HG03103 (cell line): ENCODE measurements around the gene ZNF76.
"Not testable (repeated sequence)": the region's sequence is repeated elsewhere in the genome, so short reads cannot be mapped to it uniquely, and the experiment has no call there.

ENCODE experiments used
- ATAC-seq: cut with Tn5 transposase; IDR thresholded peaks from one replicate; pipeline ENCODE4 v1.9.1; 2021; ENCODE audit warnings: low read depth; ENCODE audit not compliant: unreplicated experiment

ZNF76 gene

DNA sequence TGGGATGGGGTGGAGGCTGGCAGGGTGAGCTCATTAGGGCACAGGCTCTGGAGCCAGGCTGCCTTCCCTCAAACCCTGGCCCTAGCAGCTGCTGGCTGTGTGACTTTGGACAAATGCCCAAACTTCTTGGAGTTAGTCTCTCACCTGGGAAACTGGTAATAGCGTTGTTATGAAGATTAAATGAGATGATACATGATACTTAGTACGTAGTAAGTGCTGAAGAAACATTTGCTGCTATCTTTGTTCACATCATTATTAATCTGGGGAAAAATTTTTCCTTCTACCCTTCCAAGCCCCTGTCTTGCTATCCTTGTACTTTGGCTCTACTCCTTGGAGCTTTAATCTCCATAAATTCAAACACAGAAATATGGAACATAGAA, 60.5 kb downstream of the ZNF76 start:
- ATAC-seq = no peak

- ATAC-seq = no peak
These were observed 61.6 kb downstream of the ZNF76 start for GRCh38 chr6:35321091-35321490.

DNA sequence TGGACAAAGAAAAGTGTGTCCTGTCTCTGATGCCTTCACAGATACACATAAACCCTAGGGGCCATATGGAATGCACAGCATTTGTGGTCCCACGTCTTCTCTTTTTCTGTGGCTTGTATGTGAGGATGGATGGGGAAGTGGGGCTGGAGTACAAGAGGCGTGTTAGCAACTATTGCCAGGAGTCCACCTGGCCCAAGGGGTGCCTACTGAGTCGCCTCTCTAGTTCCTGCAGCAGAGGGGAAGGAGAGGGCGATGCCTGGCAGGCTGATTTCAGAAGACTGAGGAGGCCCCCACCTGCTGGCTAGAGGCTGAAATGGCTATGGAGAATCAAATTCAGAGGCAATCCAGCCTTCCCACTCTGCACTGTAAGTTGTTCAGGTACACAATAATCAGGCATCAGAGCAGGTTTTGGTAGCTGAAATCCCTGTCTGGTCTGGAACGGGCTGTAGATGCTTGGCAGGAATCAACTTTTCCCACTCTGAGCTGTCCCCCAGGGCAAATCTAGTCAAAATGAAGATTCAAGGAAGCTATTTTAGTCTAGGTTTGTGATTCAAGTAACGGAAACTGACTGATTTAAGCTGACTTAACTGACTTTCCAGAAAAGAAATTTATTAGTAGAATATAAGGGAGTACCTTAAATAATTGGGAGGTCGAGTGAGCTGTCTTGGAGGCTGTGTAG, 68.0 kb downstream of the ZNF76 start:
- ATAC-seq = no peak

DNA sequence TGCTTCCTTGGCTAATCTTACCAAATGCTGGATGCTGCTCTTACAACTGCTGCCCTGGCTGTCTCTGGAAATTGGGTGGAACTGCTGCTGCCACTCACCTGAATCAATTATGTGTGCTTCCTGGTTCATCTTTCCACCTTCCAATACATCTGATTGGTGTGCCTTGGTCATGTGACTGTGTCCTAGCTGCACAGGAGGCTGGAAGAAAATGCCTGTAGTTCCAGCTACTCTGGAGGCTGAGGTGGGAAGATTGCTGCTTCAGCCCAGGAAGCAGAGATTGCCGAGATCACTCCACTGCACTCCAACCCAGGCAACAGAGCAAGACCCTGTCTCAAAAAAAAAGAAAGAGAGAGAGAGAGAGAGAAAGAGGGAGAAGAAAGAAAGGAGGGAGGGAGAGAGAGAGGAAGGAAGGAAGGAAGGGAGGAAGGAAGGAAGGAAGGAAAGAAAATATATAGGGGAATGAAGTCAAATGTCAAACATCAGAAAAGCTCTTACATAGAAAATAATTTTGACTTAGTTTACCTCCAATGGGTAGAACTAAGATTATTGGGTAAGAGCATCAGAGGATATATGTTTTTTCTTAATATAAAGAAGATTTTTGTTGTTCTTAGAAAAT, 68.7 kb downstream of the ZNF76 start:
- no peak for ATAC-seq

DNA sequence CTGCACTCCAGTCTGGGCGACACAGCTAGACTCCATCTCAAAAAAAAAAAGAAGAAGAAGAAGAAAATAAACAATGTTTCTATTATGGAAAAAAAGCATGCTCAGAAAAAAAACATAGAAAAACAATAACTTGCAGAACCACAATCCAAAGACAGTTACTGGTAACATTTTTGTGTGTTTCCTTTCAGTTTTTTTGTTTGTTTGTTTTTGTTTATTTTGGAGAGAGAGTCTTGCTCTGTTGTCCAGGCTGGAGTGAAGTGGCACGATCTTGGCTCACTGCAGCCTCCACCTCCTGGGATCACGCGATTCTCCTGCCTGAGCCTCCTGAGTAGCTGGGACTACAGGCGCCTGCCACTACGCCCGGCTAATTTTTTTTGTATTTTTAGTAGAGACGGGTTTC, 69.4 kb downstream of the ZNF76 start:
- ATAC-seq = not testable (repeated sequence)

GRCh38 chr6:35330541-35331119, 71.1 kb downstream of the ZNF76 start:
- no peak for ATAC-seq

DNA sequence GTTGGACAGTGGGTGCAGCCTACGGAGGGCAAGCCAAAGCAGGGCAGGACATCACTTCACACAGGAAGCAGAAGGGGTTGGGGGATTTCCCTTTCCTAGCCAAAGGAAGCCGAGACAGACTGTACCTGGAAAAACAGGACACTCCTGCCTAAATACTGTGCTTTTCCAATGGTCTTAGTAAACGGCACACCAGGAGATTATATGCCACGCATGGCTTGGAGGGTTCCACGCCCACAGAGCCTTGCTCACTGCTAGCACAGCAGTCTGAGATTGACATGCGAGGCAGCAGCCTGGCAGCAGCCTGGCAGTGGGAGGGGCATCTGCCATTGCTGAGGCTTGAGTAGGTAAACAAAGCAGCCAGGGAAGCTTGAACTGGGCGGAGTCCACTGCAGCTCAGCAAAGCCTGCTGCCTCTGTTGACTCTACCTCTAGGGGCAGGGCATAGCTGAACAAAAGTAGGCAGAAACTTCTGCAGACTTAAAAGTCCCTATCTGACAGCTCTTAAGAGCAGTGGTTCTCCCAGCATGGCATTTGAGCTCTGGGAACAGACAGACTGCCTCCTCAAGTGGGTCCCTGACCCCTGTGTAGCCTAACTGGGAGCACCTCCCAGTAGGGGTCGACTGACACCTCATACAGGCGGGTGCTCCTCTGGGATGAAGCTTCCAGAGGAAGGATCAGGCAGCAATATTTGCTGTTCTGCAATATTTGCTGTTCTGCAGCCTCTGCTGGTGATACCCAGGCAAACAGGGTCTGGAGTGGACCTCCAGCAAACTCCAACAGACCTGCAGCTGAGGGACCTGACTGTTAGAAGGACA, 72.7 kb downstream of the ZNF76 start:
- ATAC-seq = not testable (repeated sequence)

- ATAC-seq = no peak
These were observed 82.0 kb downstream of the ZNF76 start for GRCh38 chr6:35341557-35341956.

- ATAC-seq = peak; percentile 89
These were observed 82.9 kb downstream of the ZNF76 start, which contains the start of gene PPARD for GRCh38 chr6:35342258-35343091. PPARD (plus strand) TSS chr6:35342558; CDS start chr6:35411088, 68,530 bp downstream.

DNA sequence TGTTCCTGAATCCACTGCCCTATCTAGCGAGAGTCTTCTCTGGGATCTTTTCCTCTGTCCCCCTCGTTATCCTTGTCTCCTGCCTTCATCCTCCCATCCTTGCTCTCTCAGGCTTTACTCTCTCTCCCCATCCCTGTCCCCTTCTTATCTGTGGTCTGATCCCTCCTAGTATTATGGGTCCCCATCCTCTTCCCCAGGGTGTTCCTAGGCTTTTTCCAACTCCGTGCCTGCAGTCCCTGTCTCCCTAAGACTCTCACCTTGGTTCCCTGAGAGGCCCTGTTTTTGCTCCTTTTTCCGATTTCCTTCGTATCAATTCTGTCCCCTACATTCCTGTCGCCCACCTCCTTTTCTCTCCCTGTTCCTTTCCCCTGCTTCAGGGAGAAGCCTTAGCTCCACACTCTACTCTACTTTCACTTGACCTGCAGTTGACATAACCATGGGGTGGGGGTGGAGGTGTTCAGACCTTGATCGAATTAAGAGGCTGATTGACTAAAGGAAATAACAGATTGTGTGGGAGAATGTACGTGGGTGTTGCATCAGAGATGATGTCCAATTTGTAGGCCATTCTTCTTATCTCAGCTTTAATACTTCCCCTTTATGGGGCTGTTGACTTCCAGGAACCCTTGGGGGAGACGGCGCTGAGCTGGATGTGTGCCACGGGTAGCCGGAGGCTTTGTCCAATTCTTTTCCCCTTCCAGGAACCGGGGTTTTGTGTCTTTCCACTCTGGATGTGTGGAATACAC, 83.7 kb downstream of the ZNF76 start:
- ATAC-seq = no peak

- no peak for ATAC-seq
These were observed 84.5 kb downstream of the ZNF76 start for GRCh38 chr6:35343835-35344550.
